ENCODE measurements around the gene SALL3. TPM values are rescaled to one million over a fixed set of nuclear protein-coding genes. Genes with fewer than 3 reads are reported as not detected.

The SALL3 gene
- total RNA-seq, 1 donor from 2014 or later, result not detected

DNA sequence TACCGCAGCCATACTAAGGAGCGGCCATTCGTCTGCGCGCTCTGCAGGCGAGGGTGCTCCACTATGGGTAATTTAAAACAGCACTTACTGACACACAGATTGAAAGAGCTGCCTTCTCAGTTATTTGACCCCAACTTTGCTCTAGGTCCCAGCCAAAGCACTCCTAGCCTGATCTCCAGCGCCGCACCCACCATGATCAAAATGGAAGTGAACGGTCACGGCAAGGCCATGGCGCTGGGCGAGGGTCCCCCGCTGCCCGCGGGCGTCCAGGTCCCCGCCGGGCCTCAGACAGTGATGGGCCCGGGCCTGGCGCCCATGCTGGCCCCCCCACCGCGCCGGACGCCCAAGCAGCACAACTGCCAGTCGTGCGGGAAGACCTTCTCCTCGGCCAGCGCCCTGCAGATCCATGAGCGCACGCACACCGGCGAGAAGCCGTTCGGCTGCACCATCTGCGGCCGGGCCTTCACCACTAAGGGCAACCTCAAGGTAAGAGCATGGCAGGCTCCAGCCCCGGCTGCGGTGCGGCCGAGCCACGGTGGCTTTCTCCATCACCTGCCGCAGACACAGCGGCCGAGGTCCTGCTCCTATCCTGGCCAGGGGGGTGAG is 15.5 kb downstream of the SALL3 start:
- CTCF ChIA-PET, result no interaction called here
- intact Hi-C loops (cut with micrococcal nuclease), result no loop called here
- ATAC-seq (ENCODE audit: low read depth), result no peak
- Mint-ChIP-seq H3K27ac (no peak overlapping the region), H3K36me3 (ENCODE audit: low read depth) (no peaks in the 10 kb centered on the region), H3K27me3 (peaks cover 6% of the 10 kb centered on the region), H3K9me3 (no peaks in the 10 kb centered on the region), H3K4me1 (no peaks in the 10 kb centered on the region), H3K4me3 (no peak overlapping the region)
- POLR2A ChIA-PET, result no interaction called here
- no peak for DNase-seq
- TF ChIP-seq, protein P1, sequence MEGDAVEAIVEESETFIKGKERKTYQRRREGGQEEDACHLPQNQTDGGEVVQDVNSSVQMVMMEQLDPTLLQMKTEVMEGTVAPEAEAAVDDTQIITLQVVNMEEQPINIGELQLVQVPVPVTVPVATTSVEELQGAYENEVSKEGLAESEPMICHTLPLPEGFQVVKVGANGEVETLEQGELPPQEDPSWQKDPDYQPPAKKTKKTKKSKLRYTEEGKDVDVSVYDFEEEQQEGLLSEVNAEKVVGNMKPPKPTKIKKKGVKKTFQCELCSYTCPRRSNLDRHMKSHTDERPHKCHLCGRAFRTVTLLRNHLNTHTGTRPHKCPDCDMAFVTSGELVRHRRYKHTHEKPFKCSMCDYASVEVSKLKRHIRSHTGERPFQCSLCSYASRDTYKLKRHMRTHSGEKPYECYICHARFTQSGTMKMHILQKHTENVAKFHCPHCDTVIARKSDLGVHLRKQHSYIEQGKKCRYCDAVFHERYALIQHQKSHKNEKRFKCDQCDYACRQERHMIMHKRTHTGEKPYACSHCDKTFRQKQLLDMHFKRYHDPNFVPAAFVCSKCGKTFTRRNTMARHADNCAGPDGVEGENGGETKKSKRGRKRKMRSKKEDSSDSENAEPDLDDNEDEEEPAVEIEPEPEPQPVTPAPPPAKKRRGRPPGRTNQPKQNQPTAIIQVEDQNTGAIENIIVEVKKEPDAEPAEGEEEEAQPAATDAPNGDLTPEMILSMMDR (IDR thresholded peaks at IDR 0.05), result no peak

DNA sequence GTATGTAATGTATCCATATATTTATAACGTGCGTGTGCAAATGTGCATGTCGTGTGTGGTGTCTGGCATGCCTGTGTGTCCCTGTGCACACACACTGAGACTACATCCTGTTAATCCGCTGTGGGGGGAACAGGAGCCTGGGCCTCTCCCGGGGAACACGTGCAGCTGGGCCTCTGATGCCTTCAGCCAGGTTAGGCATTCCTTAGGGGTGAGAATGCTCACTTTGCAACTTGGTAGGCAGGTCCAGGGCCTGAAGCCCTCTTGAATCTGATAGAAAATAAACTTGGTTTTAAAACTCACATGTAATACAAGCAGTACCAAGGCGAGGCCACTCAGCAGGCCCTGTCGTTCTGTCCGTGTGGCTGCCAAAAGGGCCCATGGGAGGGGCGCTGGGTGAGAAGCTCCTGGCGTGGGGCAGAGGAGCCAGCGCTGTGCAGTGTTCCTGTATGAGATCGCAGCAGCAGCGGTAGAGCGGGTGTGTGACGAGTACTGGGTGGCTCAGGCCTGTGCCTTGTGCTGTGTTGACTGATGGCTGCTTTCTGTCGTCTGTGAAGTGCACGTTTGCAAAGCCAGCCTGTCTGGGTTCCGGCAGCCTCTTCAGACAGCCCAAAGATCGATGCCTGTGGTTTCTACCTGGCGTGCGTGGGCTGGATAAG is 16.2 kb downstream of the SALL3 start:
- TF ChIP-seq, protein P1 (IDR thresholded peaks at IDR 0.05), result no peak

DNA sequence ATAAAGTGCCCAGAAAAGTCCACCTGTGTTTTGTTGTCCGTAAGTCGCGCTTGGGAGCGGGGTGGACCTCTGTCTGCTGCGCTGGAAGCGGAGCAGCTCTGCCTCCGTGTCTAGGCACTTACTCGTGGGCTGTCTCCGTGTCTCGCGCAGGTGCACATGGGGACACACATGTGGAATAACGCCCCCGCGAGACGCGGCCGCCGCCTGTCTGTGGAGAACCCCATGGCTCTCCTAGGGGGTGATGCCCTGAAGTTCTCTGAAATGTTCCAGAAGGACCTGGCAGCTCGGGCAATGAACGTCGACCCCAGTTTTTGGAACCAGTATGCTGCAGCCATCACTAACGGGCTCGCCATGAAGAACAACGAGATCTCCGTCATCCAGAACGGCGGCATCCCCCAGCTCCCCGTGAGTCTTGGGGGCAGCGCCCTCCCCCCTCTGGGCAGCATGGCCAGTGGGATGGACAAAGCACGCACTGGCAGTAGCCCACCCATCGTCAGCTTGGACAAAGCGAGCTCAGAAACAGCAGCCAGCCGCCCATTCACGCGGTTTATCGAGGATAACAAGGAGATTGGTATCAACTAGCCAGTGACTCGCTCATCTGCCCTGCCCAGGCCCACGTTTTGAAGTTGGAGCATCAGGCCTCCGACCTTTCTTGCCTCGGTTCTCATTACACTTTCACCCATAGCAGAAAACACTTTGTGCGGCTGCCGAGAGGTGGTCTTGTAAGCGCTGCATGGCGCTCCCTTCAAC is 17.3 kb downstream of the SALL3 start:
- H3K27me3 Mint-ChIP-seq, result peaks cover 4% of the 10 kb centered on the region
- DNase-seq, result no peak
- no peaks in the 10 kb centered on the region for H3K36me3 Mint-ChIP-seq (ENCODE audit: low read depth)
- POLR2A ChIA-PET, result no interaction called here
- intact Hi-C loops (cut with micrococcal nuclease), result no loop called here
- H3K4me3 Mint-ChIP-seq, result no peak overlapping the region
- no peak overlapping the region for H3K27ac Mint-ChIP-seq
- CTCF ChIA-PET, result no interaction called here
- no peak for ATAC-seq (ENCODE audit: low read depth)
- H3K4me1 Mint-ChIP-seq, result no peaks in the 10 kb centered on the region
- TF ChIP-seq, protein P1 (IDR thresholded peaks at IDR 0.05), result no peak
- no peaks in the 10 kb centered on the region for H3K9me3 Mint-ChIP-seq

More for the DNA sequence above, 16.2 kb downstream of the SALL3 start:
- POLR2A ChIA-PET, result no interaction called here
- Mint-ChIP-seq H3K4me3 (no peak overlapping the region), H3K4me1 (no peaks in the 10 kb centered on the region), H3K27me3 (peaks cover 2% of the 10 kb centered on the region), H3K9me3 (no peaks in the 10 kb centered on the region), H3K36me3 (ENCODE audit: low read depth) (no peaks in the 10 kb centered on the region), H3K27ac (no peak overlapping the region)
- DNase-seq (no peak), ATAC-seq (ENCODE audit: low read depth) (no peak)
- intact Hi-C loops (cut with micrococcal nuclease), result no loop called here
- CTCF ChIA-PET, result no interaction called here

DNA sequence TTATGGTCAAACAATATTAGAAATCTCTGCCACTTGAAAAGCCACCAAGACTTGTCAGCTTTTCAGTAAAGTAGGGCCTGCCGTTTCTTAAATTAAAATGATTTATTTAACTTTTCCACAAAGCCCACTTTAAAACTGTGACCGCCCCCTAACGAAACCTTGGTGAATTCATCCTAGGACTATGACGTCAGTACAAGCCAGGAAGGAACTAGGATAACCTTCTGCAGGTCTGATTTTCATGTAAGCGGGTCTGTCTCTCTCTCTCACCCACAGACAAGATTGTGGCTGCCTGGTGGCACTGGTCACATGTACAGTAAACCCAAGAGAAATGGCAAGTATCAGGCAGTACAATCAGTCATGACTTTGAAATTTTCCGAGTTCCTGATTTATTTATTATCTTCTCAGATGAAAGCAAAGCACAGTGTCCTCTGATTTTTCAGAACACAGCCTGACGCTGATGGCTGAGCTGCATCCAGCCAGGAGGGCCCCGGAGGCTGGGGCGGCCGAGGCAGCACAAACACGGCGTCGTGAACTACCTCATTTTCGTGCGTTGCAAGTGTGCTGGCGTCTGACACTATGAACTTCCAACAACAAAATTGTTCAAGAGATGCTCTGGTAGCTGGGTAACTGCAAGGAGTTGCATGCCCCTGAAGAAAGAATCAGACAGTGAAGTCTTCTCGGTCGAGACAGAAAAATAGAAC is 18.9 kb downstream of the SALL3 start:
- Mint-ChIP-seq H3K27me3 (peaks cover 8% of the 10 kb centered on the region), H3K27ac (no peak overlapping the region), H3K4me3 (no peak overlapping the region), H3K36me3 (ENCODE audit: low read depth) (no peaks in the 10 kb centered on the region), H3K4me1 (no peaks in the 10 kb centered on the region), H3K9me3 (no peaks in the 10 kb centered on the region)
- no peak for DNase-seq
- intact Hi-C loops (cut with micrococcal nuclease), result no loop called here
- CTCF ChIA-PET, result no interaction called here
- TF ChIP-seq, protein P1 (IDR thresholded peaks at IDR 0.05), result no peak
- no peak for ATAC-seq (ENCODE audit: low read depth)
- POLR2A ChIA-PET, result no interaction called here

DNA sequence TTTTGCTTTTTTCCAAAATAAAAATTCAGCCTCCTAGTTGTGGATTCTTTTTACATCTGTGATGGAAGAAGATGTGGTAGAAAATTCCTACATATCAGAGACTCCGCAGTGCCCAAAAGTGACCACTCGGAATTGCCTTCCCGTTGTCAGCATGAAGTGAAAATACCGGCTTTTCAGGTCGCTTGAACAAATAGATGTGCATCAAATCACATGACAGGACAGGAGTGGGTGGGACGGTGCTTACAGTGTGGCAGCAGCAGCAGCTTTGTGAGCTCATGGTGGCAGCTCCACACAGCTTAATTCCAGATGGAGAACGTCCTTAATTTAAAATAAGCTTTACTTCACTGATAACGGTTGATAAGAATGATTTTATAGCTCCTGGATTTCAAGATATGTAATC is 20.3 kb downstream of the SALL3 start:
- TF ChIP-seq, protein P1 (IDR thresholded peaks at IDR 0.05), result no peak
- ChIA-PET POLR2A (no interaction called here), CTCF (no interaction called here)
- H3K4me3 Mint-ChIP-seq, result no peak overlapping the region
- no peaks in the 10 kb centered on the region for H3K36me3 Mint-ChIP-seq (ENCODE audit: low read depth)
- peaks cover 8% of the 10 kb centered on the region for H3K27me3 Mint-ChIP-seq
- no peak for DNase-seq
- ATAC-seq (ENCODE audit: low read depth), result no peak
- no peak overlapping the region for H3K27ac Mint-ChIP-seq
- no peaks in the 10 kb centered on the region for H3K4me1 Mint-ChIP-seq
- no peaks in the 10 kb centered on the region for H3K9me3 Mint-ChIP-seq
- intact Hi-C loops (cut with micrococcal nuclease), result no loop called here

All from activated B cell treated with CpG ODN at 0.5 μM for 24 hours (primary cell).